ENCODE results near the gene TLR2.

TLR2 gene

GRCh38 chr4:153741541-153741940, 57.5 kb downstream of the TLR2 start:
- no peaks in the 10 kb centered on the region for H3F3A ChIP-seq (ENCODE audit: insufficient read depth, low read length)
- TF ChIP-seq, protein P1, sequence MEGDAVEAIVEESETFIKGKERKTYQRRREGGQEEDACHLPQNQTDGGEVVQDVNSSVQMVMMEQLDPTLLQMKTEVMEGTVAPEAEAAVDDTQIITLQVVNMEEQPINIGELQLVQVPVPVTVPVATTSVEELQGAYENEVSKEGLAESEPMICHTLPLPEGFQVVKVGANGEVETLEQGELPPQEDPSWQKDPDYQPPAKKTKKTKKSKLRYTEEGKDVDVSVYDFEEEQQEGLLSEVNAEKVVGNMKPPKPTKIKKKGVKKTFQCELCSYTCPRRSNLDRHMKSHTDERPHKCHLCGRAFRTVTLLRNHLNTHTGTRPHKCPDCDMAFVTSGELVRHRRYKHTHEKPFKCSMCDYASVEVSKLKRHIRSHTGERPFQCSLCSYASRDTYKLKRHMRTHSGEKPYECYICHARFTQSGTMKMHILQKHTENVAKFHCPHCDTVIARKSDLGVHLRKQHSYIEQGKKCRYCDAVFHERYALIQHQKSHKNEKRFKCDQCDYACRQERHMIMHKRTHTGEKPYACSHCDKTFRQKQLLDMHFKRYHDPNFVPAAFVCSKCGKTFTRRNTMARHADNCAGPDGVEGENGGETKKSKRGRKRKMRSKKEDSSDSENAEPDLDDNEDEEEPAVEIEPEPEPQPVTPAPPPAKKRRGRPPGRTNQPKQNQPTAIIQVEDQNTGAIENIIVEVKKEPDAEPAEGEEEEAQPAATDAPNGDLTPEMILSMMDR (IDR thresholded peaks at IDR 0.05; ENCODE audit: low read length): no peak
- no peak for TF ChIP-seq EZH2 (IDR thresholded peaks at IDR 0.05; ENCODE audit: borderline replicate concordance, low read length)
- no peaks in the 10 kb centered on the region for H3K4me1 ChIP-seq (ENCODE audit: insufficient read depth, low read length, severe bottlenecking)
- H3K79me2 ChIP-seq (ENCODE audit: insufficient read depth, low read length): no peaks in the 10 kb centered on the region
- no peak overlapping the region for H3K4me3 ChIP-seq (ENCODE audit: low read depth, low read length, poor library complexity, severe bottlenecking)
- no peak overlapping the region for H3K9ac ChIP-seq (ENCODE audit: low read length)
- no peaks in the 10 kb centered on the region; the same call in 1 of the 2 replicates for H3K27me3 ChIP-seq (ENCODE audit: insufficient read depth, low read length)
- H3K9me3 ChIP-seq (ENCODE audit: low read length): no peaks in the 10 kb centered on the region
- H4K20me1 ChIP-seq (ENCODE audit: insufficient read depth, low read length): no peaks in the 10 kb centered on the region
- no peaks in the 10 kb centered on the region for H3K9me2 ChIP-seq (ENCODE audit: low read depth, low read length)
- no peak overlapping the region for H3K4me2 ChIP-seq (ENCODE audit: low read length)
- no peaks in the 10 kb centered on the region for H3K36me3 ChIP-seq (ENCODE audit: insufficient read depth, low read length)
- no peak overlapping the region for H2AFZ ChIP-seq (ENCODE audit: low read length)
- no peak overlapping the region for H3K27ac ChIP-seq (ENCODE audit: low read depth, low read length, poor library complexity, severe bottlenecking)

DNA sequence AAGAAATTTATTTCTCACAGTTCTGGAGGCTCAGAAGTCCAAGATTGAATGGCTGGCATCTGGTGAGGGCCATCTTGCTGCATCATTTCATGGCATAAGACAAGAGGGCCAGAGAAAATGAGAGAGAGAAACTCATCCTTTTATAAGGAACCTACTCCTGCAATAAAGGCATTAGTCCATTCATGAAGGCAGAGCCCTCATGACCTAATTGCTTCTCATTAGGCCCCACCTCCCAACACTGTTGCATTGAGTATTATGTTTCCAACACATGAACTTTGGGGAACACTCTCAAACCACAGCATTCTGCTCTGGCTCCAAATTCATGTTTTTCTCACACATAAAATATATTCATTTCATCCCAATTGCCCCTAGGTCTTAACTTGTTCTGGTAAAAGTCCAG, 61.6 kb downstream of the TLR2 start:
- no peak overlapping the region for H2AFZ ChIP-seq (ENCODE audit: low read length)
- no peaks in the 10 kb centered on the region for H3K79me2 ChIP-seq (ENCODE audit: insufficient read depth, low read length)
- H3K4me1 ChIP-seq (ENCODE audit: insufficient read depth, low read length, severe bottlenecking): no peaks in the 10 kb centered on the region
- no peaks in the 10 kb centered on the region for H4K20me1 ChIP-seq (ENCODE audit: insufficient read depth, low read length)
- no peak overlapping the region for H3K4me3 ChIP-seq (ENCODE audit: low read depth, low read length, poor library complexity, severe bottlenecking)
- H3K27ac ChIP-seq (ENCODE audit: low read depth, low read length, poor library complexity, severe bottlenecking): no peak overlapping the region
- H3K27me3 ChIP-seq (ENCODE audit: insufficient read depth, low read length): no peaks in the 10 kb centered on the region; the same call in 1 of the 2 replicates
- no peak overlapping the region for H3K4me2 ChIP-seq (ENCODE audit: low read length)
- no peaks in the 10 kb centered on the region for H3K9me3 ChIP-seq (ENCODE audit: low read length)
- H3K36me3 ChIP-seq (ENCODE audit: insufficient read depth, low read length): no peaks in the 10 kb centered on the region
- no peak overlapping the region for H3K9ac ChIP-seq (ENCODE audit: low read length)
- TF ChIP-seq EZH2 (IDR thresholded peaks at IDR 0.05; ENCODE audit: borderline replicate concordance, low read length): no peak
- TF ChIP-seq, protein P1 (IDR thresholded peaks at IDR 0.05; ENCODE audit: low read length): no peak
- H3K9me2 ChIP-seq (ENCODE audit: low read depth, low read length): no peaks in the 10 kb centered on the region
- H3F3A ChIP-seq (ENCODE audit: insufficient read depth, low read length): no peaks in the 10 kb centered on the region

GRCh38 chr4:153747406-153747955, 63.4 kb downstream of the TLR2 start:
- H3K36me3 ChIP-seq (ENCODE audit: insufficient read depth, low read length): no peaks in the 10 kb centered on the region
- H3K27me3 ChIP-seq (ENCODE audit: insufficient read depth, low read length): no peaks in the 10 kb centered on the region
- H2AFZ ChIP-seq (ENCODE audit: low read length): no peak overlapping the region
- H3K9me2 ChIP-seq (ENCODE audit: low read depth, low read length): no peaks in the 10 kb centered on the region
- H3K9me3 ChIP-seq (ENCODE audit: low read length): no peaks in the 10 kb centered on the region
- H3F3A ChIP-seq (ENCODE audit: insufficient read depth, low read length): no peaks in the 10 kb centered on the region
- no peak overlapping the region for H3K9ac ChIP-seq (ENCODE audit: low read length)
- H3K4me2 ChIP-seq (ENCODE audit: low read length): no peak overlapping the region
- H3K4me1 ChIP-seq (ENCODE audit: insufficient read depth, low read length, severe bottlenecking): no peaks in the 10 kb centered on the region
- no peak overlapping the region for H3K27ac ChIP-seq (ENCODE audit: low read depth, low read length, poor library complexity, severe bottlenecking)
- no peak overlapping the region for H3K4me3 ChIP-seq (ENCODE audit: low read depth, low read length, poor library complexity, severe bottlenecking)
- TF ChIP-seq, protein P1 (IDR thresholded peaks at IDR 0.05; ENCODE audit: low read length): no peak
- TF ChIP-seq EZH2 (IDR thresholded peaks at IDR 0.05; ENCODE audit: borderline replicate concordance, low read length): no peak
- H4K20me1 ChIP-seq (ENCODE audit: insufficient read depth, low read length): no peaks in the 10 kb centered on the region
- no peaks in the 10 kb centered on the region for H3K79me2 ChIP-seq (ENCODE audit: insufficient read depth, low read length)
